ENCODE measurements around the gene PPP1R37.
A peak's percentile ranks its signal among the peaks of the same experiment; 100 is the strongest.

PPP1R37 gene

DNA sequence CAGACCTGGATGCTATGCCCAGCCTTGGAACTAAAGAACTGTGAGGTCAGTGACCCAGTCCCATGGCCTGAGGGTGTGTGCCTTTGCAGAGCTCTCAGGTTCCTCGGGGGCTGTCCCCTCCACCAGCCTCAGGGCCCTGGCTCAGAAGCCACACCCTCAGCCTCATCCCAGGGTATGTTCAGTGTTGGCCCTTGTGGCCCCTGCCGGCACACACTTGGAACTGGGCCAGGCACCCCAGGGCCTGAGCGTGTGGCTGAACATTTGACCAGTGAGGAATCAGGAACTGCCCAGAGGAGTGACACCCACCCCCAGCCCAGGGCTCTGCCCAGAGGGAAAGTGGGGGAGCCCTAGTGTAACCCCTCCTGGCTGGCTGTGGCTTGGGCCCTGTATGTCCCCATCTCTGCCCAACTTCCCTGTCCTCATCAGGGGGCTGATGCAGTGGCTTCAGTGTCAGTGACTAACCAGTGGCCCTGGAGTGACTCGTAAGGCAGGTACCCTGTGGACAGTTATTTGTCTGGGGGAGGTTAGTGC lies 57.8 kb downstream of the PPP1R37 start:
- DNase-seq (ENCODE audit: low read depth), result no peak
- in situ Hi-C loops (cut with HindIII; ENCODE audit: low sequenced_read_pairs), result no loop called here
- TF ChIP-seq, protein P1, sequence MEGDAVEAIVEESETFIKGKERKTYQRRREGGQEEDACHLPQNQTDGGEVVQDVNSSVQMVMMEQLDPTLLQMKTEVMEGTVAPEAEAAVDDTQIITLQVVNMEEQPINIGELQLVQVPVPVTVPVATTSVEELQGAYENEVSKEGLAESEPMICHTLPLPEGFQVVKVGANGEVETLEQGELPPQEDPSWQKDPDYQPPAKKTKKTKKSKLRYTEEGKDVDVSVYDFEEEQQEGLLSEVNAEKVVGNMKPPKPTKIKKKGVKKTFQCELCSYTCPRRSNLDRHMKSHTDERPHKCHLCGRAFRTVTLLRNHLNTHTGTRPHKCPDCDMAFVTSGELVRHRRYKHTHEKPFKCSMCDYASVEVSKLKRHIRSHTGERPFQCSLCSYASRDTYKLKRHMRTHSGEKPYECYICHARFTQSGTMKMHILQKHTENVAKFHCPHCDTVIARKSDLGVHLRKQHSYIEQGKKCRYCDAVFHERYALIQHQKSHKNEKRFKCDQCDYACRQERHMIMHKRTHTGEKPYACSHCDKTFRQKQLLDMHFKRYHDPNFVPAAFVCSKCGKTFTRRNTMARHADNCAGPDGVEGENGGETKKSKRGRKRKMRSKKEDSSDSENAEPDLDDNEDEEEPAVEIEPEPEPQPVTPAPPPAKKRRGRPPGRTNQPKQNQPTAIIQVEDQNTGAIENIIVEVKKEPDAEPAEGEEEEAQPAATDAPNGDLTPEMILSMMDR (IDR thresholded peaks at IDR 0.05; ENCODE audit: low read depth, low read length, missing control alignments), result no peak
- H3K4me3 ChIP-seq (ENCODE audit: low read depth, low read length), result no peak overlapping the region

DNA sequence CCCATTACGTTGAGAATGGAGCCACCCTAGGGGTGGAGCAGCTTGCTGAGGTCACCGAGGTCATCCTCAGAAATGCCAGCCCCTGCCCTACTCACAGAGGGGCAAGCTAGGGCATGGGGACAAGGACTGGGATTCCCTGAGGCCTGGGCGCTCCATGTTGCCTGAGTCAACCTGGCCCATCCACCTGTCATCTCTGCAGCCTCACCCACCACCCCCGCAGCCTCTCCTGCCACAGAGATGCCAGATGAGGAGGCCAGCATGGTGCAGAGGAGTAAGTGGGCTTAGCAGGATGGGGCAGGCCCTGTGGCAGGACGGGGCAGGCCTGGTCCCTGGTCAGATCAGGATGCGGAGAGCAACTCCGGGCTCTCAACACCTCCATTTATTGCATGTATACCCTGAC lies 58.3 kb downstream of the PPP1R37 start:
- in situ Hi-C loops (cut with HindIII; ENCODE audit: low sequenced_read_pairs), result no loop called here
- TF ChIP-seq, protein P1 (IDR thresholded peaks at IDR 0.05; ENCODE audit: low read depth, low read length, missing control alignments), result no peak

DNA sequence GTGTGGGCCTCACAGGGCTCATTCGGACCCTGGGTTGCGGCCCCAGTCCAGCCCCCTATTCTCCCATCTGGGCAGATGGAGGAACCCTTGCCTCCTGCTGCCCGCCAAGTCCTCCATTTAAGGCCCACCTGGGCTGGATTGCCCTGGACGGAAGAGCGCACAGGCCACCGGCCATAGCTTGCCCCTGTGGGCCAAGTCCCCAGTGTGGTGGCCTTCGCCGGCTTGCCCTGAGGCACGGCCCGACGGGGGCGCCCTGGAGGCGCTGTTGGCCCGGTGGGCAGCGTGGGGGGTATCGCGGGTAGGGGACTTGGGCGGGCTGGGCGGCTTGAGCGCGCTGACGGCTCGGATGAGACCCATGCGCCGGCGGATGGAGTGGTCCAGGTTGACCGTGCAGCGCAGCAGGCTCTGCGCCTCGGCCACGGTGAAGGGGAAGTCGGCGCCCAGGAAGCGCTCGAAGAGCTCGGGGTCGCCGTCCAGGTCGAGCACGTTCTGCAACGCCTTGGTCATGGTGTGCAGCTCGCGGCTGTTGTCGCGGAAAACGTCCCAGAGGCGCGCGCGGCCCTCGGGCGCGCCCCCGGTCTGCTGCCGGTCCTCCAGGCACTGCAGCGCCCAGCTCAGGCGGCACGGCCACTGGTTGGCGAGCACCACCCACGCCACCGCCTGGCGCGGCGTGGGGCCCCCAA lies 59.0 kb downstream of the PPP1R37 start:
- in situ Hi-C loops (cut with HindIII; ENCODE audit: low sequenced_read_pairs), result no loop called here
- H3K4me3 ChIP-seq (ENCODE audit: low read depth, low read length), result peak overlapping the region; percentile 15

More for the DNA sequence above, 58.3 kb downstream of the PPP1R37 start:
- DNase-seq (ENCODE audit: low read depth), result no peak
- H3K4me3 ChIP-seq (ENCODE audit: low read depth, low read length), result no peak overlapping the region

DNA sequence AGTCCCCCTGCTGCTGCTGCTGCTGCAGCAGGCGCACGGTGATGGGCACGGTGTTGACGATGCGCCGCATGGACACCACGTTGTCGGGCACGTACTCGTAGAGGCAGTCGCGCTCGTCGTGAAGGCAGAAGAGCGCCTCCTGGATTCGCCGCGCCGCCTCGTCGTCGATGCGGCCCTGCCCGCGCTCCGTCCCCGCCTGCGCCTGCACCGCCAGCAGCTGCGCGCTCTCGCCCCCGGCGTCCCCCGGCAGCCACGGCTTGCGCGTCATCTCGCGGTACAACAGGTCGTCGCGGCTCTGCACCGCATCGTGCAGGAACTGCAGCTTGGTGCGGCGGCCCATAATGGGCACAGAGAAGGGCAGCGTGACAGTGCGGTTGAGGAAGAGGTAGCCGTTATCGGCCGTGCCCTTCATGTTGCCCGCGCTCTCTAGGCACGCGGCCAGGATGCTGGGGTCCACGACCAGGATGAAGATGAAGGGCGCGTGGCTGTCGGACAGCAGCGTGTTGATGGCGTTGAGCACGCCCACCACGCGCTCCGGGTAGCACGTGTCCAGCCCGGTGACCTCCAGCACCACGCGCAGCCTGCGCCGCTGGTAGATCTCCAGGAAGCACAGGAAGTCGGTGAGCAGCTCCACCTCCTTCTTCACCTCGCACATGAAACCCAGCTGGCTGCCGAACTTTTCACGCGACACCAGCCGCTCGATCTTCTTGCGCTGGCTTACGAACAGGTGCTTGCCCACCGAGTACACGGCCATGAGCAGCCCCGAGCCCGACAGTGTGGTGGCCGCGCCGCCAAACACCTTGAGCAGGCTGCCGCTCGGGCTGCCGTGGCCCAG lies 59.7 kb downstream of the PPP1R37 start:
- in situ Hi-C loops (cut with HindIII; ENCODE audit: low sequenced_read_pairs), result no loop called here

More for the DNA sequence above, 59.0 kb downstream of the PPP1R37 start:
- DNase-seq (ENCODE audit: low read depth), result no peak
- TF ChIP-seq, protein P1 (IDR thresholded peaks at IDR 0.05; ENCODE audit: low read depth, low read length, missing control alignments), result no peak

DNA sequence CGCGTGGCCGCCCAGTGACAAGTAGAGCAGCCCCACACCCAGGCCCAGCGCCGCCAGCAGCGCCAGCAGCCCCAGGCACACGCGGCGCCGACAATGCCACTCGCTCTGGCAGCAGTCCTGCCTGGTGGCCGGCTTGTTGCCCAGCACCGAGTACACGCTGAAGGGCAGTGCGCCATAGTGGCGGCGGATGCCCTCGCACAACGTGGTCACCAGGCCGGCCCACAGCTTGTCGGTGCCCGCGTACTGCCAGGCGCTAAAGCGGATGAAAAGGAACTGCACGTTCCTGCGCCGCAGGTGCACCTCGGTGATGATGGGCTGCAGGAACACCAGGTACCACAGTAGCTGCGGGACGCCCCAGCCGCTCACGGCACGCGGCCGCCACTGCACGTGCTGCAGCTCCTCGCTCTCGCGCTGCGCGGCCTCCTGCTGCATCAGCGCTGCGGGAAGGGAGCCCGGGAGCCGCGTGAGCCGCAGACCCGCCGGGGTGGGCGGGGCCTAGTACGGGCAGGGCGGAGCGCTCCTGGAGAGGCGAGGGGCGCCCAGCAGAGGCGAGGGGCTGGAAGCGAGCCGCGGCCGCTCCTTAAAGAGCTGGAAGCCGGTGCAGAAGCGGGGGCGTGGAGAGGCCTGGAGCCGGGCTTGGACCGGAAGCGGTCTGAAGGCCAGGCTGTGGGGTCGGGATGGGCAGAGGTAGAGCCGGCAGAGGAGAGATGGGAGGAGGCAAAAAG lies 60.5 kb downstream of the PPP1R37 start:
- no peak for DNase-seq (ENCODE audit: low read depth)
- in situ Hi-C loops (cut with HindIII; ENCODE audit: low sequenced_read_pairs), result no loop called here
- TF ChIP-seq, protein P1 (IDR thresholded peaks at IDR 0.05; ENCODE audit: low read depth, low read length, missing control alignments), result no peak
- H3K4me3 ChIP-seq (ENCODE audit: low read depth, low read length), result peak overlapping the region; percentile 15

More for the DNA sequence above, 59.7 kb downstream of the PPP1R37 start:
- TF ChIP-seq, protein P1 (IDR thresholded peaks at IDR 0.05; ENCODE audit: low read depth, low read length, missing control alignments), result no peak
- no peak for DNase-seq (ENCODE audit: low read depth)
- peak overlapping the region; percentile 15 for H3K4me3 ChIP-seq (ENCODE audit: low read depth, low read length)

All from astrocyte of the cerebellum (primary cell).